Measurements from ENCODE around the gene ATF6. TPM values are rescaled to one million over a fixed set of nuclear protein-coding genes. Genes with fewer than 3 reads are reported as not detected.

Gene ATF6
- total RNA-seq, 1 donor from 2014 or later, result 21.1 TPM

GRCh38 chr1:161900160-161900559 is 134.0 kb downstream of the ATF6 start:
- TF ChIP-seq POLR2AphosphoS5 (IDR thresholded peaks at IDR 0.05; ENCODE audit: insufficient read depth in 1 of 2, low read depth in 1 of 2) (no peak), POLR2A (IDR thresholded peaks at IDR 0.05) (no peak)
- TF ChIP-seq, protein P1, sequence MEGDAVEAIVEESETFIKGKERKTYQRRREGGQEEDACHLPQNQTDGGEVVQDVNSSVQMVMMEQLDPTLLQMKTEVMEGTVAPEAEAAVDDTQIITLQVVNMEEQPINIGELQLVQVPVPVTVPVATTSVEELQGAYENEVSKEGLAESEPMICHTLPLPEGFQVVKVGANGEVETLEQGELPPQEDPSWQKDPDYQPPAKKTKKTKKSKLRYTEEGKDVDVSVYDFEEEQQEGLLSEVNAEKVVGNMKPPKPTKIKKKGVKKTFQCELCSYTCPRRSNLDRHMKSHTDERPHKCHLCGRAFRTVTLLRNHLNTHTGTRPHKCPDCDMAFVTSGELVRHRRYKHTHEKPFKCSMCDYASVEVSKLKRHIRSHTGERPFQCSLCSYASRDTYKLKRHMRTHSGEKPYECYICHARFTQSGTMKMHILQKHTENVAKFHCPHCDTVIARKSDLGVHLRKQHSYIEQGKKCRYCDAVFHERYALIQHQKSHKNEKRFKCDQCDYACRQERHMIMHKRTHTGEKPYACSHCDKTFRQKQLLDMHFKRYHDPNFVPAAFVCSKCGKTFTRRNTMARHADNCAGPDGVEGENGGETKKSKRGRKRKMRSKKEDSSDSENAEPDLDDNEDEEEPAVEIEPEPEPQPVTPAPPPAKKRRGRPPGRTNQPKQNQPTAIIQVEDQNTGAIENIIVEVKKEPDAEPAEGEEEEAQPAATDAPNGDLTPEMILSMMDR (IDR thresholded peaks at IDR 0.05), result no peak
- H3K36me3 ChIP-seq, result no peaks in the 10 kb centered on the region

GRCh38 chr1:161902182-161902581 is 136.1 kb downstream of the ATF6 start:
- H3K36me3 ChIP-seq, result no peaks in the 10 kb centered on the region
- H3K4me3 ChIP-seq, result no peak overlapping the region
- no peak overlapping the region for H3K27ac ChIP-seq
- no peaks in the 10 kb centered on the region for H3K9me3 ChIP-seq
- H3K27me3 ChIP-seq, result no peaks in the 10 kb centered on the region
- TF ChIP-seq POLR2A (IDR thresholded peaks at IDR 0.05) (no peak), POLR2AphosphoS5 (IDR thresholded peaks at IDR 0.05; ENCODE audit: insufficient read depth in 1 of 2, low read depth in 1 of 2) (no peak)
- TF ChIP-seq, protein P1 (IDR thresholded peaks at IDR 0.05), result no peak
- intact Hi-C loops (cut with DNase I), result no loop called here
- DNase-seq (ENCODE audit: extremely low spot score in 2 of 2), result no peak
- H3K4me1 ChIP-seq, result no peaks in the 10 kb centered on the region

More at GRCh38 chr1:161900160-161900559, 134.0 kb downstream of the ATF6 start:
- Histone ChIP-seq H3K4me3 (no peak overlapping the region), H3K4me1 (no peaks in the 10 kb centered on the region), H3K27me3 (no peaks in the 10 kb centered on the region), H3K9me3 (no peaks in the 10 kb centered on the region), H3K27ac (no peak overlapping the region)
- DNase-seq (ENCODE audit: extremely low spot score in 2 of 2), result no peak
- intact Hi-C loops (cut with DNase I), result no loop called here

- H3K4me1 ChIP-seq, result peaks cover 2% of the 10 kb centered on the region
- no peaks in the 10 kb centered on the region for H3K9me3 ChIP-seq
- H3K27ac ChIP-seq, result no peak overlapping the region
- no peak overlapping the region for H3K4me3 ChIP-seq
- H3K36me3 ChIP-seq, result no peaks in the 10 kb centered on the region
- H3K27me3 ChIP-seq, result no peaks in the 10 kb centered on the region
- intact Hi-C loops (cut with DNase I), result no loop called here
- no peak for DNase-seq (ENCODE audit: extremely low spot score in 2 of 2)
- TF ChIP-seq POLR2A (IDR thresholded peaks at IDR 0.05) (no peak), POLR2AphosphoS5 (IDR thresholded peaks at IDR 0.05; ENCODE audit: insufficient read depth in 1 of 2, low read depth in 1 of 2) (no peak)
- TF ChIP-seq, protein P1 (IDR thresholded peaks at IDR 0.05), result no peak
These were observed 139.3 kb downstream of the ATF6 start for GRCh38 chr1:161905269-161905884.

DNA sequence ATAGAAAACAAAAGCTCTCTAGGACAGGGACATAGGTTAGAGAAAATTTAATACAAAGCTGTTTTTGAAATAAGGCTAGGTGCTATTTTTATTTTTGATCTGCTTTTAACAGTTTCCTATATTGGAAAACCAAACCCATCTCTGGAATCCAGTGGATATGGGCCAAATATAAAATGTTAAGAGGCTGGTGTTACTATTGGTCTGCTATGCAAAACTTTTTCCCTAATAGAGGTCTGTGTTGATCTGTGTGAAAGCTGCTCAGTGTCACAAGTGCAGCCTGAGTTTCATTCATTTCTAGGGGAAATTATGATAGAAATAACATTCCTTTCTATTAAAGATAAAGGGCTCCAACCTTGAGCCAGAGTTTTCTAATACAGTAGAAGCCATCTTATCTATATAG is 141.1 kb downstream of the ATF6 start:
- DNase-seq (ENCODE audit: extremely low spot score in 2 of 2), result no peak
- intact Hi-C loops (cut with DNase I), result no loop called here
- Histone ChIP-seq H3K9me3 (no peaks in the 10 kb centered on the region), H3K36me3 (no peaks in the 10 kb centered on the region), H3K27ac (no peak overlapping the region), H3K4me1 (peaks cover 7% of the 10 kb centered on the region), H3K4me3 (no peak overlapping the region), H3K27me3 (no peaks in the 10 kb centered on the region)
- TF ChIP-seq, protein P1 (IDR thresholded peaks at IDR 0.05), result no peak
- TF ChIP-seq POLR2AphosphoS5 (IDR thresholded peaks at IDR 0.05; ENCODE audit: insufficient read depth in 1 of 2, low read depth in 1 of 2) (no peak), POLR2A (IDR thresholded peaks at IDR 0.05) (no peak)

GRCh38 chr1:161908264-161908663 is 142.1 kb downstream of the ATF6 start:
- intact Hi-C loops (cut with DNase I), result no loop called here
- DNase-seq (ENCODE audit: extremely low spot score in 2 of 2), result no peak
- no peak for TF ChIP-seq POLR2A (IDR thresholded peaks at IDR 0.05)
- TF ChIP-seq, protein P1 (IDR thresholded peaks at IDR 0.05), result no peak
- no peak for TF ChIP-seq POLR2AphosphoS5 (IDR thresholded peaks at IDR 0.05; ENCODE audit: insufficient read depth in 1 of 2, low read depth in 1 of 2)

More at GRCh38 chr1:161908264-161908663, 142.1 kb downstream of the ATF6 start:
- Histone ChIP-seq H3K9me3 (no peaks in the 10 kb centered on the region), H3K27me3 (no peaks in the 10 kb centered on the region), H3K4me1 (peaks cover 7% of the 10 kb centered on the region), H3K36me3 (no peaks in the 10 kb centered on the region), H3K4me3 (no peak overlapping the region), H3K27ac (no peak overlapping the region)
